Duodenal mucosa (tissue), 2 donors: Measurements from ENCODE around the gene DIP2C.
"Not testable (repeated sequence)": the region's sequence is repeated elsewhere in the genome, so short reads cannot be mapped to it uniquely, and the experiment has no call there.

Experiments used
- H3K27ac ChIP-seq: one replicate; pipeline ENCODE4 v1.7.0; 2013; ENCODE audit warnings: low read depth, low read length
- H3K27me3 ChIP-seq, 2 donors: one replicate each; pipeline ENCODE4 v1.7.0; 2013; ENCODE audit warnings: low read length in 2 of 2, control low read depth in 1 of 2; ENCODE audit not compliant: insufficient read depth in 2 of 2, control insufficient read depth in 1 of 2
- H3K36me3 ChIP-seq, 2 donors: one replicate each; pipeline ENCODE4 v1.7.0; 2013; ENCODE audit warnings: low read length in 2 of 2, control low read depth in 1 of 2; ENCODE audit not compliant: insufficient read depth in 2 of 2, control insufficient read depth in 1 of 2
- H3K4me1 ChIP-seq, 2 donors: one replicate each; pipeline ENCODE4 v1.7.0; 2013; ENCODE audit warnings: low read length in 2 of 2, control low read depth in 1 of 2; ENCODE audit not compliant: insufficient read depth in 2 of 2, control insufficient read depth in 1 of 2
- H3K4me3 ChIP-seq, 2 donors: one replicate each; pipeline ENCODE4 v1.7.0; 2013; ENCODE audit warnings: low read length in 2 of 2, low read depth in 1 of 2
- H3K9ac ChIP-seq, 2 donors: one replicate each; pipeline ENCODE4 v1.7.0; 2013; ENCODE audit warnings: low read length in 2 of 2, low read depth in 1 of 2
- H3K9me3 ChIP-seq, 2 donors: one replicate each; pipeline ENCODE4 v1.7.0; 2013; ENCODE audit warnings: low read length in 2 of 2, control low read depth in 1 of 2; ENCODE audit not compliant: control insufficient read depth in 1 of 2

The DIP2C gene

GRCh38 chr10:484925-485661 lies 204.4 kb downstream of the DIP2C start:
- no peaks in the 10 kb centered on the region for H3K9me3 ChIP-seq
- peak overlapping the region; percentile 53 to 66 for H3K4me3 ChIP-seq
- peak overlapping the region; percentile 33 for H3K27ac ChIP-seq
- H3K36me3 ChIP-seq, result peaks cover 0 to 4% of the 10 kb centered on the region in 2 donors
- no peaks in the 10 kb centered on the region for H3K27me3 ChIP-seq
- H3K9ac ChIP-seq, result peak overlapping the region; percentile 6 to 59
- H3K4me1 ChIP-seq, result peaks cover 0 to 5% of the 10 kb centered on the region in 2 donors

DNA sequence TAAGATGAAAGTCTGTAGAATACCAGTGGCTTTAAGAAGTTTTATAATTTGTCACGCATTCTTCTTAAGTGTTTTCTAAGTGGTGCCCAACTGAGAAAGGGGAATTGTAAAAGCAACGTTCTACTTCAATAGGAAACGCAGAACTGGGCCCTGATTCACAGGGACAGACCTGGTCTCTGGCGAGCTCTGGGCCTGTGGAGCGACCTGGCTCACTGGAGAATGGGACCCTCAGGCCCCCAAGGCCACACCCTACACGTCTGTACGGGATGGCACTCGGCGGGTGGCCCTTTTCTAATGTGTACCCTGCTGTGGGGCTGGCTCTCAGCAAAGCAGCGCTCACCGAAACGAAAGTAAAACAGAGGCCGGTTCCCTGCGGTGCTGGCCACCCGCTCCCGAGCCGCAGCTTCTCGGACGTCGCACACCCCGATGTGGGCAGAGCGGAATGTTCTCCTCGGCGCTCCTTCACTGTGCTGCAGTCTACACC lies 205.0 kb downstream of the DIP2C start:
- Histone ChIP-seq H3K4me3 (peak overlapping the region; percentile 53 to 66), H3K9ac (peak overlapping the region in 1 of 2 donors; percentile 59), H3K9me3 (no peaks in the 10 kb centered on the region), H3K27me3 (no peaks in the 10 kb centered on the region), H3K4me1 (peaks cover 0 to 5% of the 10 kb centered on the region in 2 donors), H3K27ac (peak overlapping the region; percentile 33), H3K36me3 (peaks cover 0 to 4% of the 10 kb centered on the region in 2 donors)

- Histone ChIP-seq H3K9me3 (no peaks in the 10 kb centered on the region), H3K36me3 (peaks cover 0 to 4% of the 10 kb centered on the region in 2 donors), H3K4me3 (no peak overlapping the region), H3K27ac (no peak overlapping the region), H3K27me3 (no peaks in the 10 kb centered on the region), H3K4me1 (peaks cover 0 to 5% of the 10 kb centered on the region in 2 donors), H3K9ac (no peak overlapping the region)
These were observed 206.2 kb downstream of the DIP2C start for GRCh38 chr10:483261-483660.

GRCh38 chr10:482848-483247 lies 206.6 kb downstream of the DIP2C start:
- peaks cover 0 to 4% of the 10 kb centered on the region in 2 donors for H3K36me3 ChIP-seq
- H3K4me3 ChIP-seq, result no peak overlapping the region
- H3K27me3 ChIP-seq, result no peaks in the 10 kb centered on the region
- H3K4me1 ChIP-seq, result peaks cover 0 to 5% of the 10 kb centered on the region in 2 donors
- H3K9me3 ChIP-seq, result no peaks in the 10 kb centered on the region
- H3K27ac ChIP-seq, result no peak overlapping the region
- H3K9ac ChIP-seq, result no peak overlapping the region

DNA sequence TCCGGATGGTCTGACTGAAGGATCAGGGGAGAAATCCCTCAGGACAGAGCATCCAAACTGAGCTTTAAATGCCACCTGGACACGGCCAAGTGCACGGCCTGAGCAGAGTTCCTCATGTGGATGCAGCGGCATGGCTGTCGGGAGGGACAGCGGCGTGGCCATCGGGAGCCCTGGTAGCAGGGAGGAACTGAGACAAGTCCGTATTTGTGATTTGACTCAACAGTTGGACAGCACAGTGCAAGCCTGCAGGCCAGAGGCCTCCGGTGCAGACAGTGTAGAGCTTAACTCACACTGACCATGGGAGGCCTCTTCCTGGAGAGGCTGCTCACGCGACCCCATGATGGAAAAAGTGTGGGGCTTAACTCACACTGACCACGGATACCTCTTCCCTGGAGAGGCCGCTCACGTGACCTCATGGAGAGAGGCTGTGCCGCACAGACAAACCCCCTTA lies 207.4 kb downstream of the DIP2C start:
- no peak overlapping the region for H3K27ac ChIP-seq
- peaks cover 0 to 4% of the 10 kb centered on the region in 2 donors for H3K36me3 ChIP-seq

DNA sequence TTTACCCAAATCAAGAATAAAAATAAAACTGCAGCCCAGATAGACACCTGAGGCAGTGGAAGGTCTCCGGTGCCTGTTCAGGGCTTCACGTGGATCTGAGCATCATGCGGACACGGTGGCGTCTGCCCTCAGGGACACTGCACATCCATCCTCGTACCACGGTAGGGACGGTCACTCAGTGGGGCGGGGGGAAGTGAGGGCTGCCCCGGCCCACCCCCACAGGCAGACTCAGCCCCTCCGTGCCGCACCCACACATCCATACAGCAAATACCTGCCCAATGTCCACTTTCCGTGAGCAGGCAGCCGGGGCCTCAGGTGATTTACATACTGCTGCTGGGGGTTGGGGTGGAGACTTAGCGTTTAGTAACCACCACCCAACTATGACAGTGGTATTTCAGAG lies 207.8 kb downstream of the DIP2C start:
- no peak overlapping the region for H3K9ac ChIP-seq
- H3K27ac ChIP-seq, result no peak overlapping the region

More for the DNA sequence above, 207.4 kb downstream of the DIP2C start:
- H3K4me1 ChIP-seq, result peaks cover 0 to 5% of the 10 kb centered on the region in 2 donors
- no peaks in the 10 kb centered on the region for H3K27me3 ChIP-seq
- H3K9ac ChIP-seq, result no peak overlapping the region
- H3K9me3 ChIP-seq, result no peaks in the 10 kb centered on the region
- H3K4me3 ChIP-seq, result no peak overlapping the region

GRCh38 chr10:480928-481552 lies 208.4 kb downstream of the DIP2C start:
- H3K9ac ChIP-seq, result no peak overlapping the region
- H3K4me3 ChIP-seq, result no peak overlapping the region
- no peaks in the 10 kb centered on the region for H3K9me3 ChIP-seq
- H3K27ac ChIP-seq, result no peak overlapping the region
- H3K27me3 ChIP-seq, result no peaks in the 10 kb centered on the region
- H3K4me1 ChIP-seq, result peaks cover 0 to 5% of the 10 kb centered on the region in 2 donors
- H3K36me3 ChIP-seq, result peaks cover 0 to 6% of the 10 kb centered on the region in 2 donors

More for the DNA sequence above, 207.8 kb downstream of the DIP2C start:
- Histone ChIP-seq H3K4me3 (no peak overlapping the region), H3K36me3 (peaks cover 0 to 4% of the 10 kb centered on the region in 2 donors), H3K4me1 (peaks cover 0 to 5% of the 10 kb centered on the region in 2 donors), H3K9me3 (no peaks in the 10 kb centered on the region), H3K27me3 (no peaks in the 10 kb centered on the region)

GRCh38 chr10:480498-480927 lies 209.0 kb downstream of the DIP2C start:
- no peaks in the 10 kb centered on the region for H3K27me3 ChIP-seq
- H3K36me3 ChIP-seq, result peaks cover 0 to 11% of the 10 kb centered on the region in 2 donors
- peaks cover 0 to 5% of the 10 kb centered on the region in 2 donors for H3K4me1 ChIP-seq
- H3K4me3 ChIP-seq, result no peak overlapping the region
- H3K27ac ChIP-seq, result no peak overlapping the region
- no peaks in the 10 kb centered on the region for H3K9me3 ChIP-seq
- no peak overlapping the region for H3K9ac ChIP-seq

DNA sequence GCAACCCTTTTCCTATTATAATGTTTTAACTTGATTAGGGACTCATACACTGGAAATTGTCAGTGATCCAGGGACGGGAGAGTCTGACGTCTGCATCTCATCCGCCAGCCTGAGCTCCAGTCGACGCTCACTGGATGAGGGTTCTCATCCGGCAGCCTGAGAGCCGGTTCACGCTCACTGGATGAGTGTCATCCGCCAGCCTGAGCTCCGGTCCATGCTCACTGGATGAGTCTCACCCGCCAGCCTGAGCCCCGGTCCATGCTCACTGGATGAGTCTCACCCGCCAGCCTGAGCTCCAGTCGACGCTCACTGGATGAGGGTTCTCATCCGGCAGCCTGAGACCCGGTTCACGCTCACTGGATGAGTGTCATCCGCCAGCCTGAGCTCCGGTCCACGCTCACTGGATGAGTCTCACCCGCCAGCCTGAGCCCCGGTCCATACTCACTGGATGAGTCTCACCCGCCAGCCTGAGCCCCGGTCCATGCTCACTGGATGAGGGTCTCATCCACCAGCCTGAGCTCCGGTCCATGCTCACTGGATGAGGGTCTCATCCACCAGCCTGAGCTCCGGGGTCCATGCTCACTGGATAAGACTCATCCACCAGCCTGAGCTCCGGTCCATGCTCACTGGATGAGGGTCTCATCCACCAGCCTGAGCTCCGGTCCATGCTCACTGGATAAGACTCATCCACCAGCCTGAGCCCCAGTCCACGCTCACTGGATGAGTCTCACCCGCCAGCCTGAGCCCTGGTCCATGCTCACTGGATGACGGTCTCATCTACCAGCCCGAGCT lies 209.6 kb downstream of the DIP2C start:
- H3K27me3 ChIP-seq, H3K9ac ChIP-seq, H3K27ac ChIP-seq, H3K4me1 ChIP-seq, H3K4me3 ChIP-seq, H3K9me3 ChIP-seq: not testable (repeated sequence)
- H3K36me3 ChIP-seq, result peaks cover 0 to 13% of the 10 kb centered on the region in 2 donors
